SK-N-SH (cell line): ENCODE results near the gene ZNF530. TPM values are rescaled to one million over a fixed set of nuclear protein-coding genes. Genes with fewer than 3 reads are reported as not detected.

ENCODE experiments used
- CTCF ChIA-PET: fragments of 300-600, 350-600 bp; formaldehyde crosslinking; extraction: SDS; loops from one replicate; lab custom pipeline; 2021; lab: Yijun Ruan, JAX
- POLR2A ChIA-PET: fragments of 350-600 bp; sonication (Branson Sonifier 250); formaldehyde crosslinking; extraction: SDS; loops from one replicate; lab custom pipeline; 2020; ENCODE audit warnings: antibody characterized with exemption, inconsistent platforms; lab: Yijun Ruan, JAX
- DNase-seq: peaks from one replicate; pipeline ENCODE4 v3.0.0; 2012
- H2AFZ ChIP-seq: fragments of 200-600 bp; sonication (generic); 2 replicates; pipeline ENCODE4 v1.8.1; 2016; ENCODE audit warnings: antibody characterized with exemption, mild to moderate bottlenecking, low read depth
- H3F3A ChIP-seq: fragments of 200-600 bp; sonication (generic); replicated peaks from 2 replicates; pipeline ENCODE3; 2016; ENCODE audit warnings: antibody characterized with exemption, mild to moderate bottlenecking; ENCODE audit not compliant: insufficient read depth
- H3K27ac ChIP-seq, 2 experiments: fragments of 200-500 bp in 1 of 2; fragments of 200-600 bp in 1 of 2; sonication (Bioruptor generic) in 1 of 2; sonication (generic), shearing (Covaris generic) in 1 of 2; 2 replicates each; pipeline versions ENCODE4 v1.5.1 to v1.6.1; 2014 to 2016; ENCODE audit warnings: low read depth in 2 of 2, inconsistent platforms in 1 of 2, low read length in 1 of 2, mild to moderate bottlenecking in 1 of 2, mixed read lengths in 1 of 2
- H3K27me3 ChIP-seq: fragments of 200-600 bp; sonication (generic), shearing (Covaris generic); 2 replicates; pipeline ENCODE4 v1.6.1; 2016; ENCODE audit warnings: mixed run types; ENCODE audit not compliant: insufficient read depth
- H3K36me3 ChIP-seq, 2 experiments: fragments of 200-500 bp in 1 of 2; fragments of 200-600 bp in 1 of 2; sonication (Bioruptor generic) in 1 of 2; sonication (generic) in 1 of 2; replicated peaks in 1 of 2; 2 replicates each; pipeline versions ENCODE3 to v1.5.1; 2014 to 2016; ENCODE audit warnings: low read length in 1 of 2, mild to moderate bottlenecking in 1 of 2; ENCODE audit not compliant: insufficient read depth in 2 of 2, control insufficient read depth in 1 of 2
- H3K4me1 ChIP-seq, 2 experiments: fragments of 200-500 bp in 1 of 2; fragments of 200-600 bp in 1 of 2; sonication (Bioruptor generic) in 1 of 2; sonication (generic), shearing (Covaris generic) in 1 of 2; 2 replicates each; pipeline versions ENCODE4 v1.5.1 to v1.6.1; 2014 to 2016; ENCODE audit warnings: low read depth in 1 of 2, low read length in 1 of 2, mixed run types in 1 of 2; ENCODE audit not compliant: insufficient read depth in 2 of 2, control insufficient read depth in 1 of 2
- H3K4me2 ChIP-seq: fragments of 200-600 bp; sonication (generic), shearing (Covaris generic); 2 replicates; pipeline ENCODE4 v1.6.1; 2017; ENCODE audit warnings: mixed run types
- H3K4me3 ChIP-seq, 2 experiments: fragments of 200-500 bp in 1 of 2; fragments of 200-600 bp in 1 of 2; sonication (Bioruptor generic) in 1 of 2; sonication (generic), shearing (Covaris generic) in 1 of 2; 2 replicates each; pipeline versions ENCODE4 v1.5.1 to v1.8.1; 2014 to 2016; ENCODE audit warnings: low read depth in 2 of 2, inconsistent platforms in 1 of 2, low read length in 1 of 2, mild to moderate bottlenecking in 1 of 2, mixed read lengths in 1 of 2, moderate library complexity in 1 of 2
- H3K79me2 ChIP-seq: fragments of 200-600 bp; sonication (generic); 2 replicates; pipeline ENCODE4 v1.8.1; 2017; ENCODE audit warnings: mild to moderate bottlenecking; ENCODE audit not compliant: insufficient read depth
- H3K9ac ChIP-seq: fragments of 200-600 bp; sonication (generic); 2 replicates; pipeline ENCODE4 v1.6.1; 2017; ENCODE audit warnings: mixed run types
- H3K9me2 ChIP-seq: fragments of 200-600 bp; sonication (generic); 2 replicates; pipeline ENCODE4 v1.6.1; 2017; ENCODE audit warnings: mixed run types
- H3K9me3 ChIP-seq: fragments of 200-600 bp; sonication (generic); 2 replicates; pipeline ENCODE4 v1.6.1; 2017; ENCODE audit warnings: mixed run types, mild to moderate bottlenecking, moderate library complexity
- H4K20me1 ChIP-seq: fragments of 200-600 bp; sonication (generic); 2 replicates; pipeline ENCODE4 v1.6.1; 2017; ENCODE audit warnings: mild to moderate bottlenecking, mixed run types; ENCODE audit not compliant: insufficient read depth
- CHD2 ChIP-seq: fragments of 150-350 bp; IDR thresholded peaks from 2 replicates; pipeline ENCODE4 v1.6.1; 2018; ENCODE audit warnings: low read length; ENCODE audit not compliant: partially characterized antibody
- EP300 ChIP-seq, 2 experiments: IDR thresholded peaks; 2 replicates each; pipeline versions ENCODE4 v1.4.0 to v1.6.1; 2012; ENCODE audit warnings: borderline replicate concordance in 1 of 2, low read depth in 1 of 2, low read length in 1 of 2
- GABPA ChIP-seq: IDR thresholded peaks from 2 replicates; pipeline ENCODE4 v1.4.0; 2012; ENCODE audit warnings: low read depth, mild to moderate bottlenecking
- GATA2 ChIP-seq: sonication (generic); formaldehyde crosslinking; IDR thresholded peaks from 2 replicates; pipeline ENCODE4 v1.5.0; 2020; ENCODE audit warnings: mild to moderate bottlenecking, missing genetic modification reagents
- JUND ChIP-seq: IDR thresholded peaks from 2 replicates; pipeline ENCODE4 v1.4.0; 2012
- MEF2A ChIP-seq: IDR thresholded peaks from 2 replicates; pipeline ENCODE4 v1.4.0; 2012; ENCODE audit warnings: low read depth, borderline replicate concordance
- MXI1 ChIP-seq: IDR thresholded peaks from 2 replicates; pipeline ENCODE4 v1.6.1; 2012; ENCODE audit warnings: mild to moderate bottlenecking, low read depth, low read length, improper control_type of control experiment
- POLR2AphosphoS5 ChIP-seq: IDR thresholded peaks from 2 replicates; pipeline ENCODE4 v1.6.1; 2012; ENCODE audit warnings: low read depth, low read length
- RCOR1 ChIP-seq: fragments of 150-350 bp; IDR thresholded peaks from 2 replicates; pipeline ENCODE4 v1.6.1; 2017; ENCODE audit warnings: antibody characterized with exemption, low read length
- RXRA ChIP-seq: IDR thresholded peaks from 2 replicates; pipeline ENCODE4 v1.4.0; 2012; ENCODE audit warnings: low read depth, mild to moderate bottlenecking, borderline replicate concordance
- SIN3A ChIP-seq: IDR thresholded peaks from 2 replicates; pipeline ENCODE4 v1.6.1; 2012; ENCODE audit warnings: low read depth, mild to moderate bottlenecking, low read length, moderate library complexity, borderline replicate concordance
- TAF1 ChIP-seq: IDR thresholded peaks from 2 replicates; pipeline ENCODE4 v1.6.1; 2012; ENCODE audit warnings: low read depth, mild to moderate bottlenecking, low read length, moderate library complexity, borderline replicate concordance
- TEAD4 ChIP-seq: IDR thresholded peaks from 2 replicates; pipeline ENCODE4 v1.4.0; 2012; ENCODE audit warnings: mild to moderate bottlenecking, borderline replicate concordance; ENCODE audit not compliant: insufficient read depth
- whole genome bisulfite sequencing: methylation state at CpG from one replicate; pipeline ENCODE4 v1.1.6; 2017; ENCODE audit warnings: low lambda C conversion rate; 5-methylcytosine and 5-hydroxymethylcytosine counted together
- polyA plus RNA-seq, 3 experiments: library from polyadenylated mRNA; depleted of rRNA; stranded (reverse); fragments of >200 nt; gene quantifications; 2 replicates each; pipeline ENCODE4 v1.2.3, GENCODE V29; 2012
- TF ChIP-seq, protein P1 (sequence below): IDR thresholded peaks from 2 replicates; pipeline ENCODE4 v1.4.0; 2012; ENCODE audit warnings: low read depth
- TF ChIP-seq, protein P2 (sequence below): fragments of 150-350 bp; IDR thresholded peaks from 2 replicates; pipeline ENCODE4 v1.6.1; 2016; ENCODE audit warnings: mild to moderate bottlenecking, low read depth, low read length
- TF ChIP-seq, protein P3 (sequence below): IDR thresholded peaks from 2 replicates; pipeline ENCODE4 v1.4.0; 2012; ENCODE audit warnings: low read depth, borderline replicate concordance
- TF ChIP-seq, protein P4 (sequence below): fragments of 200-600 bp; sonication (generic); IDR thresholded peaks from 2 replicates; pipeline ENCODE4 v1.6.1; 2017; ENCODE audit warnings: antibody characterized with exemption, mild to moderate bottlenecking, moderate library complexity
- TF ChIP-seq, protein P5 (sequence below): IDR thresholded peaks from 2 replicates; pipeline ENCODE4; 2012

The ZNF530 gene
- polyA plus RNA-seq, 1 of the 3 experiments (the other 2 are of a cell fraction) = 4.6 TPM

DNA sequence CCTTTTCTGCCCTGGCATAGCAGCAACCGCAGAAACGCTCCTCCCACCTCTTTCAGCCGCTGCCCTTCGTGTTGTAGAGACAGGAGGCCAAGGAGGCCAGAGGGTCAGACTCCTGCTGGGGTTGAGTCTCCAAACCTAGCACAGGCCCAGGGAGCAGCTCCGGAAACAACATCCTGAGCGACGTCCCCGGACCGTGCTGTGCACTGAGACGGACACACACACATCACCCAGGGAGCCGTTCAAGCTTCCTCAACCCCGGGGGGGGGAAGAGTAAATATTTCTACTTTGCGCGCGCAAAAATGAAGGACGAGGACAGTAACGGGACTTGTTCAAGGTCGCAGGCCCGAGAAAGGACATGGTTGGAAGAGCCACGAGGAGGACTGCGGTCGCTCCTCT lies 40.7 kb upstream of the ZNF530 start:
- peaks cover 33% of the 10 kb centered on the region for H3K79me2 ChIP-seq
- H3K9me2 ChIP-seq = no peaks in the 10 kb centered on the region
- H3K4me1 ChIP-seq = peaks cover 0 to 8% of the 10 kb centered on the region in 2 experiments; a peak in 2 of 4 replicates
- 3% methylated on average over 20 of the region's 22 CpGs for WGBS
- H3F3A ChIP-seq = no peaks in the 10 kb centered on the region
- H3K27ac ChIP-seq = peak overlapping the region; percentile 38 to 48; a peak in 2 of 4 replicates
- H3K4me3 ChIP-seq = peak overlapping the region; percentile 97
- POLR2A ChIA-PET = no interaction called here
- peaks cover 7% of the 10 kb centered on the region; the same call in 1 of the 2 replicates for H3K9me3 ChIP-seq
- H3K27me3 ChIP-seq = no peaks in the 10 kb centered on the region
- DNase-seq = peak; percentile 54
- TF ChIP-seq RXRA (no peak), SIN3A (peak; percentile 4; the same call in 1 of the 2 replicates), EP300 (IDR thresholded peaks at IDR 0.05; ENCODE audit: borderline replicate concordance in 1 of 2, low read depth in 1 of 2, low read length in 1 of 2) (no peak)
- TF ChIP-seq, protein P1, sequence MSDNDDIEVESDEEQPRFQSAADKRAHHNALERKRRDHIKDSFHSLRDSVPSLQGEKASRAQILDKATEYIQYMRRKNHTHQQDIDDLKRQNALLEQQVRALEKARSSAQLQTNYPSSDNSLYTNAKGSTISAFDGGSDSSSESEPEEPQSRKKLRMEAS = 0 out of 2 replicates have a peak, but pooled peaks have one; percentile 32
- TF ChIP-seq, protein P2, sequence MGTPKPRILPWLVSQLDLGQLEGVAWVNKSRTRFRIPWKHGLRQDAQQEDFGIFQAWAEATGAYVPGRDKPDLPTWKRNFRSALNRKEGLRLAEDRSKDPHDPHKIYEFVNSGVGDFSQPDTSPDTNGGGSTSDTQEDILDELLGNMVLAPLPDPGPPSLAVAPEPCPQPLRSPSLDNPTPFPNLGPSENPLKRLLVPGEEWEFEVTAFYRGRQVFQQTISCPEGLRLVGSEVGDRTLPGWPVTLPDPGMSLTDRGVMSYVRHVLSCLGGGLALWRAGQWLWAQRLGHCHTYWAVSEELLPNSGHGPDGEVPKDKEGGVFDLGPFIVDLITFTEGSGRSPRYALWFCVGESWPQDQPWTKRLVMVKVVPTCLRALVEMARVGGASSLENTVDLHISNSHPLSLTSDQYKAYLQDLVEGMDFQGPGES = no peak
- H3K9ac ChIP-seq = peak overlapping the region; percentile 75
- peak overlapping the region; percentile 88 for H3K4me2 ChIP-seq
- CTCF ChIA-PET = no interaction called here
- peak overlapping the region; percentile 75 for H2AFZ ChIP-seq
- H3K36me3 ChIP-seq = peaks cover 20 to 25% of the 10 kb centered on the region in 2 experiments
- no peaks in the 10 kb centered on the region for H4K20me1 ChIP-seq

DNA sequence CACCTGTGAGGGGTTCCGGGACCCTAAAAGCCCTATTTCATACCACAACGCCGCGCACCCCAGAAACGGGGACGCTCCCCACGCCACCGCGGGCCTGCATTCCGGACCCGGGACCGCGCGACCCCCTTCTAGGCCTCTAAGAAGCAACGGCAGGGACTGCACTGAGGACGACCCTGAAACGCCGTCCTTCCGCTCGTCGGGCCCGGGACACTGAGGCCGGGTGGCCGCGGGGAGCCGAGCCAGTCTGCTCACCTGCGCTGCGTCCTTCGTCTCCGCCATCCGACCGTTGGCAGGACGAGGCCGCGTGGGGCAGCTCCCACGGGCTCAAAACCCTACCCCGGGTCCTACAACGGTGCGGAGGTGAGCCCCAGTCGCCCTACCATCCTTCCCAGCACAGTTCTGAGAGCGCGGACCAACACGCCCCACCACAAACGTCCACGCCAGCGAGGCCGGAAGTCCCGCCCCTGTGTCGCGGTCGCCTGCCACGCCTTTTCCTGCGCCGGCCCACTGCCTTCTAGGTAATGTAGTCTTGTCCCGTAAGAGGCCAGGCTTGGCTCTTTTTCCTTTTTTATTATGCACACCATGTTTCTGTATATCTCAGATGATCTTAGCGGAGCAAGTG lies 40.2 kb upstream of the ZNF530 start, which contains the start of gene ZNF550:
Gene ZNF550 (minus strand): TSS at position 460 of the 622 bp plus-strand sequence. CDS start 181 bp downstream, at position 279.
- H3K9me3 ChIP-seq = peaks cover 7% of the 10 kb centered on the region; the same call in 1 of the 2 replicates
- WGBS = under 1% methylated on average over 34 of the region's 56 CpGs
- H3K79me2 ChIP-seq = peaks cover 33% of the 10 kb centered on the region

More for the DNA sequence above, 40.2 kb upstream of the ZNF530 start, which contains the start of gene ZNF550:
- Histone ChIP-seq H3K4me3 (peak within 1 kb of the TSS; percentile 97), H3K27me3 (no peaks in the 10 kb centered on the region), H4K20me1 (no peaks in the 10 kb centered on the region), H3K4me2 (peak within 1 kb of the TSS; percentile 88), H3K4me1 (peaks cover 0 to 8% of the 10 kb centered on the region in 2 experiments; a peak in 2 of 4 replicates), H3K36me3 (peaks cover 16 to 20% of the 10 kb centered on the region in 2 experiments), H3F3A (no peaks in the 10 kb centered on the region), H3K9me2 (no peaks in the 10 kb centered on the region), H3K27ac (peak within 1 kb of the TSS; percentile 38 to 48; a peak in 2 of 4 replicates), H2AFZ (peak within 1 kb of the TSS; percentile 75), H3K9ac (peak within 1 kb of the TSS; percentile 75)
- ChIA-PET CTCF (no interaction called here), POLR2A (no interaction called here)
- no peak for TF ChIP-seq JUND
- TF ChIP-seq TEAD4 = no peak
- no peak for TF ChIP-seq GATA2 (CRISPR knock-in tag)
- TF ChIP-seq POLR2AphosphoS5 = peak; percentile 81
- TF ChIP-seq, protein P1 = peak; percentile 85
- TF ChIP-seq, protein P3, sequence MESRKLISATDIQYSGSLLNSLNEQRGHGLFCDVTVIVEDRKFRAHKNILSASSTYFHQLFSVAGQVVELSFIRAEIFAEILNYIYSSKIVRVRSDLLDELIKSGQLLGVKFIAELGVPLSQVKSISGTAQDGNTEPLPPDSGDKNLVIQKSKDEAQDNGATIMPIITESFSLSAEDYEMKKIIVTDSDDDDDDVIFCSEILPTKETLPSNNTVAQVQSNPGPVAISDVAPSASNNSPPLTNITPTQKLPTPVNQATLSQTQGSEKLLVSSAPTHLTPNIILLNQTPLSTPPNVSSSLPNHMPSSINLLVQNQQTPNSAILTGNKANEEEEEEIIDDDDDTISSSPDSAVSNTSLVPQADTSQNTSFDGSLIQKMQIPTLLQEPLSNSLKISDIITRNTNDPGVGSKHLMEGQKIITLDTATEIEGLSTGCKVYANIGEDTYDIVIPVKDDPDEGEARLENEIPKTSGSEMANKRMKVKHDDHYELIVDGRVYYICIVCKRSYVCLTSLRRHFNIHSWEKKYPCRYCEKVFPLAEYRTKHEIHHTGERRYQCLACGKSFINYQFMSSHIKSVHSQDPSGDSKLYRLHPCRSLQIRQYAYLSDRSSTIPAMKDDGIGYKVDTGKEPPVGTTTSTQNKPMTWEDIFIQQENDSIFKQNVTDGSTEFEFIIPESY = no peak
- TF ChIP-seq, protein P2 = no peak
- peak; percentile 68; the same call in 1 of the 2 replicates for TF ChIP-seq TAF1
- TF ChIP-seq GABPA = peak; percentile 97
- TF ChIP-seq, protein P4, sequence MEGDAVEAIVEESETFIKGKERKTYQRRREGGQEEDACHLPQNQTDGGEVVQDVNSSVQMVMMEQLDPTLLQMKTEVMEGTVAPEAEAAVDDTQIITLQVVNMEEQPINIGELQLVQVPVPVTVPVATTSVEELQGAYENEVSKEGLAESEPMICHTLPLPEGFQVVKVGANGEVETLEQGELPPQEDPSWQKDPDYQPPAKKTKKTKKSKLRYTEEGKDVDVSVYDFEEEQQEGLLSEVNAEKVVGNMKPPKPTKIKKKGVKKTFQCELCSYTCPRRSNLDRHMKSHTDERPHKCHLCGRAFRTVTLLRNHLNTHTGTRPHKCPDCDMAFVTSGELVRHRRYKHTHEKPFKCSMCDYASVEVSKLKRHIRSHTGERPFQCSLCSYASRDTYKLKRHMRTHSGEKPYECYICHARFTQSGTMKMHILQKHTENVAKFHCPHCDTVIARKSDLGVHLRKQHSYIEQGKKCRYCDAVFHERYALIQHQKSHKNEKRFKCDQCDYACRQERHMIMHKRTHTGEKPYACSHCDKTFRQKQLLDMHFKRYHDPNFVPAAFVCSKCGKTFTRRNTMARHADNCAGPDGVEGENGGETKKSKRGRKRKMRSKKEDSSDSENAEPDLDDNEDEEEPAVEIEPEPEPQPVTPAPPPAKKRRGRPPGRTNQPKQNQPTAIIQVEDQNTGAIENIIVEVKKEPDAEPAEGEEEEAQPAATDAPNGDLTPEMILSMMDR = no peak
- peak; percentile 83 for TF ChIP-seq CHD2
- no peak for TF ChIP-seq RCOR1
- TF ChIP-seq MEF2A = no peak
- TF ChIP-seq MXI1 = peak; percentile 89
- TF ChIP-seq, protein P5, sequence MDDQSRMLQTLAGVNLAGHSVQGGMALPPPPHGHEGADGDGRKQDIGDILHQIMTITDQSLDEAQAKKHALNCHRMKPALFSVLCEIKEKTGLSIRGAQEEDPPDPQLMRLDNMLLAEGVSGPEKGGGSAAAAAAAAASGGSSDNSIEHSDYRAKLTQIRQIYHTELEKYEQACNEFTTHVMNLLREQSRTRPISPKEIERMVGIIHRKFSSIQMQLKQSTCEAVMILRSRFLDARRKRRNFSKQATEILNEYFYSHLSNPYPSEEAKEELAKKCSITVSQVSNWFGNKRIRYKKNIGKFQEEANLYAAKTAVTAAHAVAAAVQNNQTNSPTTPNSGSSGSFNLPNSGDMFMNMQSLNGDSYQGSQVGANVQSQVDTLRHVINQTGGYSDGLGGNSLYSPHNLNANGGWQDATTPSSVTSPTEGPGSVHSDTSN = 0 out of 2 replicates have a peak, but pooled peaks have one; percentile 6
- DNase-seq = peak; percentile 94
